MM.1S (cell line): ENCODE results near the gene ATE1.
A peak's percentile ranks its signal among the peaks of the same experiment; 100 is the strongest.

Source experiments
- DNase-seq: peaks from one replicate; pipeline ENCODE4 v3.0.0-alpha.2; 2015
- H2AFZ ChIP-seq: fragments of 300-600 bp; sonication (generic); 2 replicates; pipeline ENCODE4 v1.6.0; 2016; ENCODE audit warnings: antibody characterized with exemption, low read length
- H3F3A ChIP-seq: fragments of 300-600 bp; sonication (generic); 2 replicates; pipeline ENCODE4 v1.6.1; 2016; ENCODE audit warnings: mild to moderate bottlenecking, antibody characterized with exemption, low read length, moderate library complexity, mixed read lengths; ENCODE audit not compliant: insufficient read depth
- H3K27ac ChIP-seq: fragments of 300-600 bp; sonication (generic); 2 replicates; pipeline ENCODE4 v1.5.1; 2016; ENCODE audit warnings: mild to moderate bottlenecking, low read length
- H3K27me3 ChIP-seq: fragments of 300-600 bp; sonication (generic); replicated peaks from 2 replicates; pipeline ENCODE4 v1.6.0; 2016; ENCODE audit warnings: low read length; ENCODE audit not compliant: insufficient read depth
- H3K36me3 ChIP-seq: fragments of 300-600 bp; sonication (generic); replicated peaks from 2 replicates; pipeline ENCODE4 v1.6.1; 2016; ENCODE audit warnings: mild to moderate bottlenecking, low read length, mixed read lengths; ENCODE audit not compliant: insufficient read depth
- H3K4me1 ChIP-seq: fragments of 300-600 bp; sonication (generic); 2 replicates; pipeline ENCODE4 v1.6.1; 2016; ENCODE audit warnings: low read length, mixed read lengths
- H3K4me2 ChIP-seq: fragments of 300-600 bp; sonication (generic); 2 replicates; pipeline ENCODE4 v1.6.0; 2016; ENCODE audit warnings: low read depth, low read length
- H3K4me3 ChIP-seq: fragments of 300-600 bp; sonication (generic); 2 replicates; pipeline ENCODE4 v1.5.1; 2016; ENCODE audit warnings: low read length, mixed read lengths
- H3K79me2 ChIP-seq: fragments of 300-600 bp; sonication (generic); 2 replicates; pipeline ENCODE4 v1.6.1; 2016; ENCODE audit warnings: mixed run types, low read length, mixed read lengths
- H3K9ac ChIP-seq: fragments of 300-600 bp; sonication (generic); 2 replicates; pipeline ENCODE4 v1.6.1; 2016; ENCODE audit warnings: low read length, mixed read lengths
- H3K9me2 ChIP-seq: fragments of 300-600 bp; sonication (generic); replicated peaks from 2 replicates; pipeline ENCODE4 v1.6.1; 2016; ENCODE audit warnings: mild to moderate bottlenecking, low read length, mixed read lengths; ENCODE audit not compliant: insufficient read depth
- H3K9me3 ChIP-seq: fragments of 300-600 bp; sonication (generic); replicated peaks from 2 replicates; pipeline ENCODE4 v1.6.1; 2016; ENCODE audit warnings: mild to moderate bottlenecking, low read length, mixed read lengths; ENCODE audit not compliant: insufficient read depth
- H4K20me1 ChIP-seq: fragments of 300-600 bp; sonication (generic); 2 replicates; pipeline ENCODE4 v1.6.1; 2016; ENCODE audit warnings: mild to moderate bottlenecking, low read length, moderate library complexity, mixed read lengths; ENCODE audit not compliant: insufficient read depth
- EZH2 ChIP-seq: fragments of 300-600 bp; sonication (generic); optimal IDR thresholded peaks from 2 replicates; pipeline ENCODE3; 2017; ENCODE audit warnings: low read depth, mild to moderate bottlenecking, antibody characterized with exemption, low read length, mixed read lengths
- EZH2phosphoT487 ChIP-seq: fragments of 300-600 bp; sonication (generic); IDR thresholded peaks from 2 replicates; pipeline ENCODE4 v1.6.1; 2018; ENCODE audit warnings: antibody characterized with exemption, low read length
- TF ChIP-seq, protein P1 (sequence below): fragments of 300-600 bp; sonication (generic); IDR thresholded peaks from 2 replicates; pipeline ENCODE4 v1.5.1; 2016; ENCODE audit warnings: antibody characterized with exemption, low read length, mixed read lengths

ATE1 gene

DNA sequence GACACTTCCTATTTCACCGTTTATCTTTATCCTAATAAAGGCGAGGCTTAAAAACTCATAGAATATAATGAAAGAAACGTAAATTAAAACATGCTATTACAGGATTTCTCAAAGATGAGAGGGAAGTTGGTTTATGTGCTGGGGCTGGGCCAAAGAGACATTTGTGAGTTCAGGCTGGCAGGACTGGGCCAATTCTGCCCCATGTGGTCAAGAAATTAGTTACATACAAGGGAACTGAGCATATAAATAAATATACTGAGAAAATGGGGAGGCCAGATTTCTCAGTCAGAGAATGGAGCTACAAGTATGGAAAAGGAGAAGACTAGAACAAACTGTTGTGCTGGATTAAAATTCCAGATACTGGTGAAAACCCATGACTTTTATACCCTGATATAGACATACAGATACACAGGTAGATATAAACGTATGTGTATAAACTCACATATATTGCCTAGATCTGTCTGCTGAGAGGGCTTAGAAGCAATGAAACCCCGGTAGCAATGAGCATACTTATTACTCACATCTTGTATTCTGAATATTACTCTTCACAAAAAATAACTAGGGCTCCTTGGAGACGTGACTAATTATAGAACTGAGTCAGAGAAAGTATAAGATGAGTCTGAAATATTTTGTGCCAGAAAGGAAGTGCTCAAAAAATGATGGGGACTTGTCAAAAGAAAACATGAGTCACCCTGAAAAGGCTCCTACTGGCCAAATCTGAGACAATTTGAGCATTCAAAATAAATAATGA, 173.9 kb downstream of the ATE1 start:
- H3K27ac ChIP-seq = no peak overlapping the region
- no peak overlapping the region for H3K4me2 ChIP-seq
- H3F3A ChIP-seq = no peaks in the 10 kb centered on the region
- TF ChIP-seq EZH2 (no peak), EZH2phosphoT487 (no peak)
- TF ChIP-seq, protein P1, sequence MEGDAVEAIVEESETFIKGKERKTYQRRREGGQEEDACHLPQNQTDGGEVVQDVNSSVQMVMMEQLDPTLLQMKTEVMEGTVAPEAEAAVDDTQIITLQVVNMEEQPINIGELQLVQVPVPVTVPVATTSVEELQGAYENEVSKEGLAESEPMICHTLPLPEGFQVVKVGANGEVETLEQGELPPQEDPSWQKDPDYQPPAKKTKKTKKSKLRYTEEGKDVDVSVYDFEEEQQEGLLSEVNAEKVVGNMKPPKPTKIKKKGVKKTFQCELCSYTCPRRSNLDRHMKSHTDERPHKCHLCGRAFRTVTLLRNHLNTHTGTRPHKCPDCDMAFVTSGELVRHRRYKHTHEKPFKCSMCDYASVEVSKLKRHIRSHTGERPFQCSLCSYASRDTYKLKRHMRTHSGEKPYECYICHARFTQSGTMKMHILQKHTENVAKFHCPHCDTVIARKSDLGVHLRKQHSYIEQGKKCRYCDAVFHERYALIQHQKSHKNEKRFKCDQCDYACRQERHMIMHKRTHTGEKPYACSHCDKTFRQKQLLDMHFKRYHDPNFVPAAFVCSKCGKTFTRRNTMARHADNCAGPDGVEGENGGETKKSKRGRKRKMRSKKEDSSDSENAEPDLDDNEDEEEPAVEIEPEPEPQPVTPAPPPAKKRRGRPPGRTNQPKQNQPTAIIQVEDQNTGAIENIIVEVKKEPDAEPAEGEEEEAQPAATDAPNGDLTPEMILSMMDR = peak; percentile 16
- no peaks in the 10 kb centered on the region for H4K20me1 ChIP-seq
- H3K4me3 ChIP-seq = no peak overlapping the region
- no peak overlapping the region for H2AFZ ChIP-seq
- H3K79me2 ChIP-seq = no peaks in the 10 kb centered on the region
- no peak for DNase-seq
- no peaks in the 10 kb centered on the region for H3K9me3 ChIP-seq
- no peaks in the 10 kb centered on the region for H3K9me2 ChIP-seq
- H3K27me3 ChIP-seq = no peaks in the 10 kb centered on the region
- no peaks in the 10 kb centered on the region; the same call in 1 of the 2 replicates for H3K36me3 ChIP-seq
- H3K4me1 ChIP-seq = no peaks in the 10 kb centered on the region
- no peak overlapping the region for H3K9ac ChIP-seq

DNA sequence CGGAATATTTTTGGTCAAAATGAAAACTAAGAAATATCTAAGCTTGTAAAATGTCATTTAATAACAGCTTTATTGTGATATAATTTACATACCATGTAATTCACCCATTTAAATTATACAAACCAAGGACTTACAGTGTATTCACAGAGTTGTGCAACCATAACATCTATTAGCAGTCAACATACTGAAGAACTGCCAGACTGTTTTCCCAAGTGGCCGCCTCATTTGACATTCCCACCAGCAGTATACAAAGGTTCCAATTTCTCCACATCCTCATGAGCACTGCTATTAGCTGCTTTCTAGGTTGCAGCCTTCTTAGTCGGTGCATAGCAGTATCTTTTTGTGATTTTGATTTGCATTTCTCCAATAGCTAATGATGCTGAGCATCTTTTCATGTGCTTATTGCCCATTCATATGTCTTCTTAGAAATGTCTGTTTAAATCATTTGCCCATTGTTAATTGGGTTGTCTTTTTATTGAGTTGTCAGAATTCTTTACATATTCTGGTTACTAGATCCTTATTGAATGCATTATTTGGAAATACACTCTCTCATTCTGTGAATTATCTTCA, 176.6 kb downstream of the ATE1 start:
- Histone ChIP-seq H3K4me1 (no peaks in the 10 kb centered on the region), H3K27me3 (no peaks in the 10 kb centered on the region), H3K9ac (no peak overlapping the region), H3F3A (no peaks in the 10 kb centered on the region), H3K9me2 (no peaks in the 10 kb centered on the region), H2AFZ (no peak overlapping the region), H3K79me2 (no peaks in the 10 kb centered on the region), H3K27ac (no peak overlapping the region), H3K36me3 (no peaks in the 10 kb centered on the region), H3K9me3 (no peaks in the 10 kb centered on the region), H3K4me2 (no peak overlapping the region), H3K4me3 (no peak overlapping the region), H4K20me1 (no peaks in the 10 kb centered on the region)
- no peak for TF ChIP-seq EZH2phosphoT487
- TF ChIP-seq EZH2 = no peak
- TF ChIP-seq, protein P1 = no peak
- no peak for DNase-seq

DNA sequence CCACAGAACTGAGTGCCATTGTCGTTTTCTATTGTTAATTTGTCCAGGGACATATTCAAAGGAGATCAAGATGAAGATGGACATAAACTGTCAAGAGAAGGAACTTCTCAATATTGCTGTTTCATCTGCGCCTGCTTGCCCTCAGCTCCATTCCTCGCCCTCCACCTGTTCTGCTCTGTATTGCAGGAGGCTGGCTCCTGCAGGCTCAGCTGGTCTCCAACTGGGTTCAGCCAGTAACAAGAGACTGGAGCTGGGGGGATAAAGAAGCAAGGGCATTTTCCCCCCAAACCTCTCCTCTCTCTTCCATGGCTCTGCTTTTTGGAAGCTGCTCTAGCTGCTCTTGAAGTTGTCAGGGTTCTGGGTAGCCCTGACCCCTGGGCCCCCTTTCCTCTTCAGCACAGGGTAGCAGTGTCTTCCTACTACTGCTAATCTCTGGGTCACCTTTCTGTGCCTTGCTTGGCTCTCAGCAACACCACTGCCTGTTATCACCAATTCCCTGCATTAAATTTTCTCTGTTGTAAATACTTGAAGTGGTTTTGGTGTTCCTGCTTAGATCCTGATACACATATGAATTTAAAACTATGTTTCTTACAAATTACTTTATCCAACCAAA, 180.6 kb downstream of the ATE1 start:
- Histone ChIP-seq H3K79me2 (no peaks in the 10 kb centered on the region), H3K9ac (no peak overlapping the region), H3K4me3 (no peak overlapping the region), H3K9me3 (no peaks in the 10 kb centered on the region), H3F3A (no peaks in the 10 kb centered on the region), H3K27ac (no peak overlapping the region), H4K20me1 (no peaks in the 10 kb centered on the region), H3K4me1 (no peaks in the 10 kb centered on the region), H3K36me3 (no peaks in the 10 kb centered on the region), H2AFZ (no peak overlapping the region), H3K27me3 (no peaks in the 10 kb centered on the region), H3K9me2 (no peaks in the 10 kb centered on the region), H3K4me2 (no peak overlapping the region)
- no peak for DNase-seq
- TF ChIP-seq, protein P1 = no peak
- TF ChIP-seq EZH2 (no peak), EZH2phosphoT487 (no peak)
